GM18502 (cell line): Measurements from ENCODE around the gene PLPP4.

ENCODE experiments used
- ATAC-seq: cut with Tn5 transposase; IDR thresholded peaks from one replicate; pipeline ENCODE4 v1.9.1; 2021; ENCODE audit warnings: mild to moderate bottlenecking; ENCODE audit not compliant: unreplicated experiment, poor library complexity

Gene PLPP4

DNA sequence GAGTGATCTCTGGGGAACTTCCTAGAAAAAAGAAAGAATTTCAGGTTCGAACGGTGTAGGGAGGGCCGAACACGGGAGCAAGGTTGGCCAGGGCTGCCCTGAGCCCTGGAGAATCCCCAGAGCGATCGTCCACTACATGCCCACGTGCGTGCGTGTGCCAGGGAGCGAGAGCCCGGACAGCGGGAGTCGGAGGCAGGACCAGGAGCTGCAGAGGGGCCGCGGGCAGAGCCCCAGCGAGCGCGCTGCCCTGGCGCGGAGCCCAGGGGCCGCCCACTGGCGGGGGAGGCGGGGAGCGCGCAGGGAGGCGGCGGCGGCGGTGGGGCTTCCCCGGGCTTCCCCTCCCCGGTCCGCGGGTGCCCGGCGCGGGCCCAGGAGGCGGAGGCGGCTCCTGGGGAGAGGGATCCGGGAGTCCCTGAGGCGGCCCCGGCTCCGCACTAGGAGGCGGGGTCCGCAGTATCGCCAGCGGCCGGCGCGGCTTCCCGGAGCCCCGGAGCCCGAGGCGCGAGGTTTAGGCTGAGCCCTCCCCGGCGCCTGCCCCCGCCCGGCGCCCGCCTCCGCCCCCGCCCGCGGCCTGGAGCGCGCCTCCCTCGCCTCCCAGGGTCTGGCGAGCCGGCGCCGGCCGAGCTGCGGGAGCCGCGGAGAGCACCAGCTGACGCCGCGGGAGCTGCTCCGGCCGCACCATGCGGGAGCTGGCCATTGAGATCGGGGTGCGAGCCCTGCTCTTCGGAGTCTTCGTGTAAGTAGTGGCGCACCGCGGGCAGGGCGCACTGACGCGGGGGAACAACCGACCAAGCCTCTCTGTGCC is at the start of gene PLPP4:
Gene PLPP4, plus strand, starts transcription at position 602 of the 805 bp plus-strand sequence. Its CDS starts 79 bp downstream, at position 681.
- ATAC-seq = no peak

DNA sequence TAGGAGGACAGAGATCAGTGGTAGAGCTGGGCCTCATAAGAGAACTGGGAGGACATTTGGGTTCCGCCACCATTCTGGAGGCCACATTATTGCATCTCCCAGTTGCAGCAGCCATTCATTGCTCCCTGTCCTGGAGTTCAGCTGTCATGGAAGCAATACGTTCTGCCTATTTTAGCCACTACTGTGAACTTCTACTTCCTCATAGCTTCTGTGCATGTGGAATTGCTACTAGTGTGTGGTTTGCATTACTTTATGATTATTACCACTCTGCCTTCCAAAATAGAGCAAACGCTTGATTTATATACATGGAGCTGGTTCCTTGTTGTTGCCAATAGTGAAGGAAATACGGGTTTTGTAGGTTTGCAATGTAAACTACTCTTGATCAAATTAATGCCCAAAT is 47.2 kb upstream of the PLPP4 start:
- ATAC-seq = no peak

DNA sequence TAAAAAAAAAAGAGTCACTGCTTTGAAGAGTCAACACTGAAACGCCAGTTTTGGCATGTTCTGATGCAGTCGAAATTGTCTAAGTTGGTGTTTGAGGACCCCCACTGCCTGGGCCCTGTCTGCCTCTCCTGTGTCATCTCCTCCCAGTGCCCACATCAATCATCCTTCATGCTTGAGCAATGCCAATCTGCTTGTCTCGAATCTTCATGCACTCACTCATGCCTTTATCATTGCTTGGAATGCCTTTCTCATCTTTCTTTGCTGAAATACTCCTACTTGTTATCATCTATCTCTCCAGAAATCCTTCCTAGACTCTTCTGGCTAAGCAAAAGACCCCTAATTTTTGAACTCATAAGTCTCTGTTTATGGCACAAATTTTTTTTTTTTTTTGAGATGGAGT is 42.1 kb upstream of the PLPP4 start:
- ATAC-seq = no peak

DNA sequence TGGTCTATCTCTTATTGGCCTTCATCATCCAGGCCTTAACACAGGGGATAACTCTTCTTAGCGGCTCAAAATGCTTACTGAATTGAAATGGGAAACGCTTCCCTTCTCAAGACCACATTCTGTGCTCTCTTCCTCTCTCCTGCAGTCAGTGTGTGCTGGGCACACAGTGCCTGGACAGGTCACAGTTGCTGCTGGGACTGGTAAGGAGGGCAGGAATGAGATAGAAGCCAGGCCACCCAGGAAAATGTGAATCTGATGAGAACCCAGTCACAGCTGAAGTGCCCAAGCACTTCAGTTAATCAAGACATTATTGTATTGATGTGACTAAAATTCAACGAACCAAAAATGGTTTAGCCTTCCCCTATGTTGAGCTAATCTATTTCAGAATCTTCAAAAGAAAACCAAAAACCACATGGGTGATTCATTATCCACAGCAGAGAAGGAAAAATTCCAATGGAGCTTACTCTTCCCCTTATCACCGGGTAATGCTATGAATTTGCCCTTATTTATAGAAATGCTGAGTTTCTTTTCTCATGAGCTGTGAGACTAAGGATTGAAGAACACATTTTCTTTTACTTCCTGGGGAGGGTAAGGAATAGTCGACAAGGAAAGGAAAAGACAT is 41.2 kb upstream of the PLPP4 start:
- no peak for ATAC-seq

DNA sequence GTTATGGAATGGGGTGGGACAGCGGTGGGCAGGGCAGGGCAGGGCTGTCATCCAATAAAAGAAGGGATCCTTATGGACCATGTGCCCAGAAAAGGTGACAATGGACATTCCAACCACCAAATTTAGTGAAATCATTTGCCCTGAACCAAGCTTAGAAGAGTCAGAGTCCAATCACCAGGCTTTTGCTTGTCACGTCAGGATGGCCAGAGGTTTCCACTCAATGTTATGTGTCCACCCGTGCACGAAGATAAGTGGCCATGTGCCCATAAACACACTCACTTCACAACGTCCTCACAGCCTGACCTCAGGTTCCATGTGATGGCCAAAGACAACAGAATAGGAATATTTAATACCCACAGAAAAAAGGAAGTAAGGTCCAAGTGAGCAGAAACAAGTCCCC is 36.6 kb upstream of the PLPP4 start:
- ATAC-seq = no peak

DNA sequence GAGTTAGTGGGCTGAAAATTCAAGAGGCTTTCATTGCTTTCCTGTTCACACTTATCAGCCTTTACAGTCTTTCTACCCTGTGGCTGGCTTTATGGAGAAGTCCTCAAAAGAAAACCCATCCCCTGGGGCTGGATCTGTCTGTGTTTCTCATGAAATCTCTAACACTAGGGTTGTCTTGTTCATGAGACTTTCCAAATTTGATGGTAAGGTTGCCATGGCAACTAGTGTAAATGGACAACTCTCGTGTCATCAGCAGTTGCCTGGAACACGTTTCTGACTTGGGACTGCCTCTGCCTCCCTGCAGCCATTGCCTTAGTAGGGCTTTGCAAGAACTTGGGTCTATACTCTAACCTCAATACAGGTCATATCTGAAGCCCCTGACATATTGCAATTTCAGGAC is 35.8 kb upstream of the PLPP4 start:
- no peak for ATAC-seq

DNA sequence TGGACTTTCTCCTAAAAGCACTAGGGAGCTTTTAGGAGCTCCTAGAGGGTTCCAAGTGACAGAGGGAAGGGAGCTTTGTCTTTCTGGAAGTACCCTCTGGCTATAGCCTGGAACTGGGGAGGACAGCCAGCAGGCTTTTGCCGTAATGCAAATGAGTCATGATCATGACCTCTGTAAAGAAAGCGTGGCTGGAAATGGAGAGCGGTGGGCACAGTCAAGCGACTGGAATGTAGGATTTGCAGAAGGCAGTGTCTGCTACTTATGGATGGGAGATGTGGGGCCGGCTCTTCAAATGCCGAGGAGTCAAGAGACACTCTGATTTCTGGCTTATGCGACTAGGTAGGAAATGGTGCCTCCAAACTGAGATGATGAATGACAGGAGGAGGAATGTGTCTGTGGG is 34.6 kb upstream of the PLPP4 start:
- ATAC-seq = no peak

DNA sequence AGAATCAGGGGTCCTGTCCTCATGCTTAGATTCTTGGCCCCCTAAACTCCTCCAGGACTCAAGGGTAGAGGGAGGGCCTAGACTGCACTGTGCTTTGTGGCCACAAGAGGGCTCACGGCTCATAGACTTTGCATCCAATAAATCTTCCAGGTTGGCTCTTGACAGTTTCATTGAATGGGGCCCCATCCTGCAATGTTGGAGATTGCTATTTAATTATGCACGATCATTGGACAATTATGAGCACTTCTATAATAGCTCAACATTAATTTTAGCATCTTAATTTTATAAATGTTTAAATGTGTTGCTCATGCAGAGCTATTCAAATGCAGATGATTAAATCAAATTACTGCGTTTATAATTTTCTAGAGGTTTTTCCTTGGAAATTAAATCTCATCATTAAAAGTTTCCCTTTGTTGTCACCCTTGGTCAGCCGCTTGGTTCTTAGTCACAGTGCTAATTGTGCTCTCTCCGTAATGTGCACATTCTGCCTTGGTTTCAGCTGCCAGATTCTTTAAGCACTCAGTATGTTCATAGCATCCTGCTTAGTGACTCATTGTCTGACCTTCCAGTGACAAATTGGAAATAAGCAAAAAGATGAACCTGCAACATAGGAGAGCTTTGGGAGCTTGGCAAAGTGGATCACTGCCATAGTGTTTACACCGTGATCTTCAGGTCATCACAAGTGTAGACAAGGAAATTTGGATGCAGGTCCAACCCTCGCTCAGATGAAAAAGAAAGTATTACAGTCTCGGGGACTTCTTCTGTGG is 33.4 kb upstream of the PLPP4 start:
- no peak for ATAC-seq

DNA sequence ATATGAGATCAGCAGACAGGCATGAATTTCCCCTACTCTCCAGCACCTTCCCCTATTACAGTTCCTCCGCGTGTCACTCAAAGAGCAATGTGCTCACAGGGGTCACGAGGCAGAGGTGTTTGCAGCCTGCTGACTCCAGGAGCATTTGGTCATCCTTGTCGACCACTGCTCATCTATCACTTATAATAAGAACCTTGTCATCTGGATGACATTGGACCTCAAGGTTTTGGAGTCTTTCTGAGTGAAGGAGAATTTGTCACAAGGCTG is 32.9 kb upstream of the PLPP4 start:
- ATAC-seq = no peak

DNA sequence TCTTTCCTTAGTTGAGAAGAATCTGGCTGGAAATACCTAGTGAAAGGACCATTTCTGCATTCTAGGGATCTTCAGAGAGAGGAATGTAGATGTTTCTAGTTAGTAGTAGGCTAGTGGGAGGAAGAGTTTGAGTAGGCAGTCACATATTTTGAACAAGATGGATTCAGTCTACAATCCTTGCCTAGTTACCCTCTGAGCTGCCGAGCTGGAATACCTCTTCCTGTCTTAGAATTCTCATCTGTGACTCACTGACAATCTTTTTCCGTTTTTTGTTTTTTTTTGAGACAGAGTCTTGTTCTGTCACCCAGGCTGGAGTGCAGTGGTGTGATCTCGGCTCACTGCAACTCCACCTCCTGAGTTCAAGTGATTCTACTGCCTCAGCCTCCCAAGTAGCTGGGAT is 30.7 kb upstream of the PLPP4 start:
- ATAC-seq = no peak

DNA sequence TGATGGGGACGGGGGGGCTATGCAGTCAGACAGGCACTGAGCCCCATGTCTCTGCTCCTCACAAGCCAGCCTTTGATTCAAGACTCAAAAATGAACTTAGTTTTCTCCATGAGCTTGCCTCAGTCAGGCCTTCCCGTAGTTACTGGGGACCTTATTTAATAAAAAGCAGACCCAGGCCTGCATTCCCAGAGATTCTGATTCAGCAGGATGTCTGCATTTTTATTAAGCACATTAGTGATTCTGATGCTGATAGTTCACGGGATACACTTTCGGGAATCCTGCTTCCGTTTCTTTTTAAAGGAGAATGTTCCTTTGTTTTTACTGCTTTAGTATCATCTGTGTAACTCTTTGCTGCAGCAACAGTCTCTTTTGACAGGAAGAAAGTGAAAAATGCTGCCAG is 28.3 kb upstream of the PLPP4 start:
- no peak for ATAC-seq

DNA sequence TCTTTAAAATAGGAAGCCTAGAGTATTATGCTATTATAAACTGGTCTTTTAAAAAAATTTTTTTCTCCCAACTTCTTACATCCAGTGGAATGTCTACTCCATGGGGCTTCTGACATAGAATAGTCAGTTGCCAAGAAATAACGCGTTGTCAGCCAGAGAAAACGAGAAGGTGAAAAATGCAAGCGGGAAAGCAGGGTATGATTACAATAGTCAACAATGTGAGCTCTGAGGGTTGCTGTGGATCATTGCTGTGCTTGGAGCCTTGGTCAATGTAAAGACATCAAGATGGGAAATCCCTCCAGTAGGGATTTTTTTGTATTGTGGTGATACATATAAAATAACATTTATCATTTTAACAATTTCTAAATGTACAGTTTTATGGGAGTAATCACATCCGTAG is 27.6 kb upstream of the PLPP4 start:
- no peak for ATAC-seq

DNA sequence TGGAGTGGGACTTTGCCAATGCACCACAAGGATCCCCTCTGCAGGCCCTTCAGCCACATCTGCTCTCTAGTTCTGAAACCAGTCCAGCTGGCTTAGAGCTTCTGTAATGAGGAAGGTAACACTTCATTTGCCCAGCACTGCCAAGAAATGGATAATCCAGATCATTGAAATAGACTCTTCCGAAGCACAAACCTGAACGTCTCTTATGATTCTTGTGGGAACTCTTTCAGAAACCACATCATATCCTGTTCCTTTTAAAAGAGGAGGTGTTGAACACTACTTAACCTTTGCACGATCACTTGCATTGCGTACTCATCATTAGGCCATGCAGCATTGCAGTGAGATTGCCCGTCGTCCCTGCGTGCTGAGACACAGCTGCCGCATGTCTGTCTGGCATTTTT is 25.8 kb upstream of the PLPP4 start:
- ATAC-seq = no peak

DNA sequence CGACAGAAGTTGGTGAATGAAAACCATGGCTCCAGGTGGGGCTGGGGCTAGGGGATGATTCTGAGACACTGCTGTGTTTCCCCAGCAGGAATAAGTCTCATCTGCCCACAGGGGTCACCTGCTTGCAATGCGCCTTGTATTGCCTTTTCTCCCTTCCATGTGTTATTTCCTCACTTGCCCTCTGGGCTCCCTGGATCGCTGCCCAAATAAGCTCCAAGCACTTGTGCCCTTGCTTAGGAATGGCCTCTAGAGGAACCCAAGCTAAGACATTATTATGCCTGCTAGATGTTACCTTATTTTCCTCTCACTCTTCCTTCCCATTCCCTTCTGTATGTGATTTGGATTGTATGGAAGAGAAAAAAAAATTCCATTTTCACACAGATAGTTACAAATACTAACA is 24.8 kb upstream of the PLPP4 start:
- no peak for ATAC-seq

DNA sequence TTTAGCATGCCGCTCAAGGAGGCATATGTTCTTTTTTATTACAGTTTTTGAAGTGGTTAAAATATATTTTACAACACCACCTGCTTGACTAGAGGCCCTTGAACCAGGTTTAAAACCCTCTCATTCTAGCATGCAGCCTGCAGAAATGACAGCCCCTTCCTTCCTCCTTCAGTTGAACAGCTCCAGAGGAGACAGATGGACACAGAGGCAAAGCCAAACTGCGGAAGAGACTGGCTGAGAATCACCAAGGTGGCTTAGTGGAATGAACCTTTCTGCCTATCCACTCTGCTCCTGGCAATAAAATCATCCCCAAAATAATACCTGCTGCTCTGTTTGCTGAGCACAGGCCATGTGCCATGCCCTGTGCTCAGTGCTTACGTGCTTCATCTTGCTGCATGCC is 23.9 kb upstream of the PLPP4 start:
- no peak for ATAC-seq

DNA sequence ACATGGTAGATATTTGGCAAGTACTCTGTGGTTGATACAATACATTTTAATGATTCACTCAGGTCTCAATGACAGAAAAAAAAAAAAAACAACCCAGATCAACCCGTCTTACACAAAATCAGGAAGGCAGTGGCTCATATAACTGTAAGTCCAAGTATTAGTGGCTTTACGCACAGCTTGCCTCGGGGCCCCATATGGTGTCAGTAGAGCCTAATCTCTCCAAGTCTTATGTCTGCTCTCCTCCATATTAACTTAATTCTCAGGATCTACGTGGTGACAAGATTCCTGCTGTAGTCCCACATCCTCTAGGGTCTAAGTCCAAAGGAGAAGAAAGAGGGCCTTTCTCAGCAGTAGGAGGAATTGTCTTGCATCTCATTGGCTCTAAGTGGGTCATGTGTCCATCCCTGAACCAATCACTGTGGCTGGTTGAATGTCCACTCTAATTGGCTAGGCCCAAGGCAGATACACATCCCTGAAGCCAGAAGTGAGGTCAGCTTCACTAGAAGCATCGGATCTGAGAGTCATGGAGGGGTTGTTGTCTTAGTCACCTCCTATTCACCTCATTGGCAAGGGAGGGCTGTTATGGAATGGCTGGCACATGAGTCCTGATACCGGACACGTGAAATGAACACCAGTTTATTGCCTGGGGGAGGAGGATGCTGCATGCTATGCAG is 20.5 kb upstream of the PLPP4 start:
- no peak for ATAC-seq

DNA sequence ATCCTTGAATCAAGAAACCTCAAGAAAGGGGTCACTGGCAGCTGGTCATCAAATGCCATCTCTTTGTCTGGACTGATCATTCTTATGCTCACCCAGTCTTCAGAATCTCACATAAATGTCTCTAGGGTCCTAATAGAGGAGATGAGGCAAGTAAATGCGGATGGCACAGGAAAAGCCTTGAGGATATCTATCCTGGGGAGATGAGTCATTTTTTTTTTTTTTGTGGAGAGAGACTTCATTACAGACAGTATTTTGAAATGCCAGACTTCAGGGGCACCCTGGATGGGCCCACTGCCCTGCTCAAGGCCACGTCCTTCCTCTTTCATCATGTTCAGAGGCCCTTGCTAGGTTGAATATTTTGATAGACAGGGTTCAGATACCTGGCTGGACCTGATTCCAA is 19.5 kb upstream of the PLPP4 start:
- no peak for ATAC-seq

DNA sequence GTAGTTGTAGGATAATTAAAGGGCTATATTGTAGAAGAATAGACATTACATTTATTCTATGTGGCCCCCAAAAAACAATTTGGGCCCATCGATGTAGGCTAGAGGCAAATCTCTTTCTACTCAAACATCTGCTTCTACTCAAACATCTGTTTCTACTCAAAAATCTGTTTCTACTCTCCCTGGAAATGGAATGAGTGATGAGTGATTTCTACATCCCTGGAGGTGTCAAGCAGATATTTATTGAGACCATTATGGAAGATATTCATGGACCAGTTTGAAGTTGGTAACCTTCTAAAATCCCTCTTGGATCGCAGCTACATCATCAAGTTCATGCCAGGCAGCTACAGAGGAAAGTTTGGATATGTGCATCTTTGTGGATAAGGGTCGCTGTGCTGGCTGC is 5.1 kb upstream of the PLPP4 start:
- no peak for ATAC-seq

DNA sequence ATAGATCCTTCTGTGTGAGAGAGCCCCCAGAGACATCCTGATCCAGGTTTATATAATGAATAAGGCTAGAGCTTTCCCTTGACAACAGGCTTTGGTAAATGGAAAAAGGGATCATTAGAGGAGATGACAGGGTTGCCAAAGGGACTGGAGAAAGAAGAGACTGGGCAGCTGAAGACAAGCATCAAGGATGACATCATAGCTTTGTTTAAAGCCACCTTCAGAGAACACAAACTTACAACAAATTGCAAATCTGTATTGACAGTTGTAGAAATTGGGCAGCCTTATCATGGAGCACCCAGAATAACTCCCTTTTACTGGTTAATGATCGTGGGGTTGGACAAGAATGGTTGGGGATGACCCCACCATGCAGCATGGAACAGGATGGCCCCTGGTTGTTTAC is 3.7 kb upstream of the PLPP4 start:
- ATAC-seq = no peak

DNA sequence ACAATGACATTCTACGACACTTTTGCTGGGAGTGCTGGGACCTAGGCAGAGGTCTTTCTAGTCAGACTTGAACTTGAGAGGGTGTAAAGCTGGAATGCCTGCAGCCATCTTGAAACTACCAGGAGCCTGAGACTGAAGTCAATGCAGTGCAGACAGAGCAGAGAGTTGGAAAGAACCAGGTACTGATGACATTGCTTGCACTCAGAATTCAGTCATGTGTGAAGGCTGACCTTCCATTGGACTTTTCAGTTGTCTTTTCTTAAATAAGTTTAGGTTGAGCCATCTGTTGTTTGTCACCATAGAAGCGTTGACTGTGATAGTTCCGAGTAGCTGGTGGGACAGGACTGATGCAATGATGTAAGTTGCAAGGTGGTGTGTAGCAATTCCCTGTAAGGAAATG is 3.1 kb upstream of the PLPP4 start:
- no peak for ATAC-seq

DNA sequence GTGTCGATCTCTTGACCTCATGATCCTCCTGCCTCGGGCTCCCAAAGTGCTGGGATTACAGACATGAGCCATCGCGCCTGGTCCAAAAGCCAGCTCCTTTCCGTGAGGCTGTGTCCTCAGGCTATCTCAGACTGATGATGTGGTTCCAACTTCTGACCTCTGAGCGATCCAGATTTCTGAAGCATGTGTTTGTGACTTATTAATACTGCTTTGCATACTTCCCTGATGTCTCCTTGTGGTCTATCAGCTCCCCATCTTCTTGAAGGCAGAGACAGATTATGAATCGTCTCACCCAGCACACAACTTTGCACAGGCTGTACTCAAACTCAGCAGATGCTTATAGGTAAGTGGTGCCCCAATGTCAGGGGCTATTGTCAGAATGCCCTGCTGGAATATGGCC is 2.0 kb upstream of the PLPP4 start:
- ATAC-seq = no peak
